Esophagus muscularis mucosa (tissue), 4 donors: ENCODE measurements around the gene SPSB4. TPM values are rescaled to one million over a fixed set of nuclear protein-coding genes. Genes with fewer than 3 reads are reported as not detected.
A peak's percentile ranks its signal among the peaks of the same experiment; 100 is the strongest.
"Not testable (repeated sequence)": the region's sequence is repeated elsewhere in the genome, so short reads cannot be mapped to it uniquely, and the experiment has no call there.

Source experiments
- DNase-seq: peaks from one replicate; pipeline ENCODE4 v3.0.0-alpha.2; 2017; ENCODE audit errors: extremely low spot score
- H3K27ac ChIP-seq, 4 donors: fragments of 200-600 bp; sonication (generic); replicated peaks in 1 of 4; 1 replicate in 3 of 4; 2 replicates in 1 of 4; pipeline ENCODE4 v1.5.1; 2016 to 2019; ENCODE audit warnings: mild to moderate bottlenecking in 1 of 4
- H3K27me3 ChIP-seq, 4 donors: fragments of 200-600 bp; sonication (generic); one replicate each; pipeline versions ENCODE4 v1.5.1 to v1.6.0; 2016 to 2019
- H3K36me3 ChIP-seq, 4 donors: fragments of 200-600 bp; sonication (generic); one replicate each; pipeline ENCODE4 v1.5.1; 2016 to 2019
- H3K4me1 ChIP-seq, 4 donors: fragments of 200-600 bp; sonication (generic); one replicate each; pipeline ENCODE4 v1.5.1; 2016 to 2019
- H3K4me3 ChIP-seq, 4 donors: fragments of 200-600 bp; sonication (generic); 1 replicate in 2 of 4; 2 replicates in 2 of 4; pipeline ENCODE4 v1.5.1; 2016 to 2019; ENCODE audit warnings: mild to moderate bottlenecking in 4 of 4, moderate library complexity in 1 of 4
- H3K9me3 ChIP-seq, 4 donors: fragments of 200-600 bp; sonication (generic); 1 replicate in 3 of 4; 2 replicates in 1 of 4; pipeline ENCODE4 v1.5.1; 2016 to 2019
- CTCF ChIP-seq, 3 experiments: fragments of 200-600 bp in 2 of 3; fragments of 450-650 bp in 1 of 3; sonication (generic) in 2 of 3; IDR thresholded peaks; one replicate each; pipeline ENCODE4 v1.5.1; 2017 to 2019; ENCODE audit warnings: antibody characterized with exemption in 3 of 3, mild to moderate bottlenecking in 2 of 3, moderate library complexity in 1 of 3
- EP300 ChIP-seq: sonication (generic); formaldehyde crosslinking; IDR thresholded peaks from one replicate; pipeline ENCODE4 v1.6.1; 2017; ENCODE audit warnings: antibody characterized with exemption
- POLR2A ChIP-seq: fragments of 450-650 bp; IDR thresholded peaks from one replicate; pipeline ENCODE4 v1.6.1; 2017; ENCODE audit warnings: antibody characterized with exemption, moderate library complexity, mild to moderate bottlenecking, low read depth
- POLR2AphosphoS5 ChIP-seq, 2 donors: sonication (generic); formaldehyde crosslinking; IDR thresholded peaks; one replicate each; pipeline ENCODE4 v1.6.1; 2017; ENCODE audit warnings: antibody characterized with exemption in 2 of 2
- WGBS: methylation state at CpG from one replicate; pipeline ENCODE4 v1.1.5; 2018; 5-methylcytosine and 5-hydroxymethylcytosine counted together
- intact Hi-C: fragments of 100-400 bp; cut with DNase I; formaldehyde crosslinking; loops from one replicate; pipeline ENCODE4 v1.15.1; 2023
- total RNA-seq, 4 donors: library from RNA; depleted of rRNA; stranded (reverse); fragments of >200 nt; gene quantifications; one replicate each; pipeline versions ENCODE4 v1.1.0 to v1.2.1, GENCODE V29; 2016

The SPSB4 gene
- total RNA-seq, 4 donors from 2014 or later = 0.50 to 5.4 (median 1.8) TPM

- no peaks in the 10 kb centered on the region for H3K36me3 ChIP-seq
- H3K9me3 ChIP-seq = no peaks in the 10 kb centered on the region
- peak overlapping the region; percentile 18 to 56 (median 26) for H3K27ac ChIP-seq
- peaks cover 0 to 10% (median 2%) of the 10 kb centered on the region in 4 donors for H3K4me1 ChIP-seq
- H3K27me3 ChIP-seq = no peaks in the 10 kb centered on the region
- DNase-seq = no peak
- 87% methylated on average over 13 of the region's 13 CpGs for WGBS
- intact Hi-C loops = no loop called here
- TF ChIP-seq CTCF (IDR thresholded peaks at IDR 0.05) = peak in 2 of 3 experiments; percentile 19 to 34
- no peak for TF ChIP-seq POLR2AphosphoS5 (IDR thresholded peaks at IDR 0.05)
- H3K4me3 ChIP-seq = no peak overlapping the region
Observed at GRCh38 chr3:141114816-141115460, 63.8 kb downstream of the SPSB4 start.

- WGBS = 32% methylated on average over 2 of the region's 3 CpGs
- DNase-seq = peak; percentile 78
- Histone ChIP-seq H3K27me3 (no peaks in the 10 kb centered on the region), H3K27ac (peak overlapping the region; percentile 1 to 57 (median 51)), H3K36me3 (no peaks in the 10 kb centered on the region), H3K4me1 (peaks cover 0 to 10% (median 2%) of the 10 kb centered on the region in 4 donors), H3K9me3 (no peaks in the 10 kb centered on the region), H3K4me3 (no peak overlapping the region)
- TF ChIP-seq POLR2A (no peak), CTCF (IDR thresholded peaks at IDR 0.05) (no peak), POLR2AphosphoS5 (IDR thresholded peaks at IDR 0.05) (peak in 1 of 2 donors; percentile 33)
- intact Hi-C loops = no loop called here
Observed at GRCh38 chr3:141115789-141116541, 64.8 kb downstream of the SPSB4 start.

GRCh38 chr3:141116721-141117120 lies 65.6 kb downstream of the SPSB4 start:
- H3K4me3 ChIP-seq = no peak overlapping the region
- no peak for TF ChIP-seq POLR2AphosphoS5 (IDR thresholded peaks at IDR 0.05)
- no peak for TF ChIP-seq POLR2A
- no peak for TF ChIP-seq EP300
- TF ChIP-seq CTCF (IDR thresholded peaks at IDR 0.05) = no peak
- peaks cover 0 to 10% (median 2%) of the 10 kb centered on the region in 4 donors for H3K4me1 ChIP-seq
- intact Hi-C loops = no loop called here
- H3K9me3 ChIP-seq = no peaks in the 10 kb centered on the region
- peak; percentile 83 for DNase-seq
- 100% methylated on average over 1 of the region's 1 CpG for WGBS
- no peaks in the 10 kb centered on the region for H3K27me3 ChIP-seq
- H3K27ac ChIP-seq = no peak overlapping the region
- H3K36me3 ChIP-seq = no peaks in the 10 kb centered on the region

GRCh38 chr3:141117982-141118381 lies 66.8 kb downstream of the SPSB4 start:
- H3K4me3 ChIP-seq, H3K9me3 ChIP-seq, H3K36me3 ChIP-seq, H3K27me3 ChIP-seq, DNase-seq, H3K4me1 ChIP-seq, intact Hi-C loops, H3K27ac ChIP-seq: not testable (repeated sequence)
- WGBS = 95% methylated on average over 1 of the region's 1 CpG

GRCh38 chr3:141122455-141123030 lies 71.4 kb downstream of the SPSB4 start:
- H3K4me1 ChIP-seq = peaks cover 0 to 16% (median 0%) of the 10 kb centered on the region in 4 donors
- H3K27ac ChIP-seq = no peak overlapping the region
- H3K9me3 ChIP-seq = no peaks in the 10 kb centered on the region
- no peaks in the 10 kb centered on the region for H3K36me3 ChIP-seq
- no peak for TF ChIP-seq POLR2A
- TF ChIP-seq EP300 = no peak
- TF ChIP-seq POLR2AphosphoS5 (IDR thresholded peaks at IDR 0.05) = no peak
- no peak for TF ChIP-seq CTCF (IDR thresholded peaks at IDR 0.05)
- WGBS = 89% methylated on average over 16 of the region's 16 CpGs
- intact Hi-C loops = no loop called here
- H3K4me3 ChIP-seq = no peak overlapping the region
- H3K27me3 ChIP-seq = no peaks in the 10 kb centered on the region
- DNase-seq = peak; percentile 29
